Glomerular visceral epithelial cell (primary cell): ENCODE data around the gene SPDYE17.
"Not testable (repeated sequence)": the region's sequence is repeated elsewhere in the genome, so short reads cannot be mapped to it uniquely, and the experiment has no call there.

Source experiments
- DNase-seq: peaks from one replicate; pipeline ENCODE4 v3.0.0-alpha.2; 2016; ENCODE audit errors: extremely low spot score

Gene SPDYE17

DNA sequence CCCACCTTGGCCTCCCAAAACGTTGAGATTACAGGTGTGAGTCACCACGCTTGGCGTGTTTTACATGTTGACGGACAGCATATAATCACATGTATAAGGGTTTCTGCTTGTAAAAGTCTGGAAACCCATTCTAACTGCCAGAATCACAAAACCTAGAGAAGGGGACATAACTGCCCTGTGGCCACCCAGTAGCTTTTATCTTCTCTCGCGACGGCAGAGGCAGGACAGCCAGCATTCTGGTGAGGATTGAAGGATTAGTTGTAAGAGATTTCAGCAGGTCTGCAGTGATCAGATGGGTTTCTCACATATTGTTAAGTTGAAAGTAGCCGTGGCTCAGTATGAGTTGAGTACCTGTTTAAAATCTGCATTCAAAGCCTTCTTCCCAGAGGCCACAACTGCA lies 59.8 kb downstream of the SPDYE17 start:
- DNase-seq = not testable (repeated sequence)
